ENCODE results near the gene SHC1.
A peak's percentile ranks its signal among the peaks of the same experiment; 100 is the strongest.

SHC1 gene

DNA sequence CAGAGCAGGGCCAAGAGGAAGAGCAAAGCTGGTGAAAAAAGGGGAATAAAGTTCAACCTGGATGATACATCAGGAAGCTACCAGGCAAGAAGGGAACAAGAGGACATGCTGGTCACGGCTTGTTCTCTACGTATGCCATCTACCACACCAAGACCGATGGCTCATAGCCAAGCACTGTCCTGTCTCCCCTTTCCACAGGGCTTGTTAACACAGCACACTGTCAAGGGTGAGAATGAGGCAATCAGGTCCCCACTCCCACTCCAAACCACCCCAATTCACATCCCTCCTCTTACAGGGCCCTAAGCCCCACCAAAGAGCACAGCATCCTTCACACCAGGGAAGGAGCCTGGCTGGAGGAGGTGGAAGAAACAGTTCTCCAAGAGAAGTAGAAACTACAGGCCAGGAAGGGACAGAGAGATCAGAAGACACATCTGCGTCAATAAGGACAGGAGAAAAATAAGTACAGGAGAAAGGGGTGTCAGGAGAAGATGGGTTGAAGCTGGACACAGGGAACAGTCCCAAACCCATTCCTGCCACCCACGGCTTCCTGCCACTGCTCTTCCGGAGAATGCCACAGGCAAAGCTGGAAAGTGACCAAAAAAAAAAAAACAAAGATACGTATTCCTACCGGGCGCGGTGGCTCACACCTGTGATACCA is 923 bp upstream of the SHC1 start:
- no peak for DNase-seq

DNA sequence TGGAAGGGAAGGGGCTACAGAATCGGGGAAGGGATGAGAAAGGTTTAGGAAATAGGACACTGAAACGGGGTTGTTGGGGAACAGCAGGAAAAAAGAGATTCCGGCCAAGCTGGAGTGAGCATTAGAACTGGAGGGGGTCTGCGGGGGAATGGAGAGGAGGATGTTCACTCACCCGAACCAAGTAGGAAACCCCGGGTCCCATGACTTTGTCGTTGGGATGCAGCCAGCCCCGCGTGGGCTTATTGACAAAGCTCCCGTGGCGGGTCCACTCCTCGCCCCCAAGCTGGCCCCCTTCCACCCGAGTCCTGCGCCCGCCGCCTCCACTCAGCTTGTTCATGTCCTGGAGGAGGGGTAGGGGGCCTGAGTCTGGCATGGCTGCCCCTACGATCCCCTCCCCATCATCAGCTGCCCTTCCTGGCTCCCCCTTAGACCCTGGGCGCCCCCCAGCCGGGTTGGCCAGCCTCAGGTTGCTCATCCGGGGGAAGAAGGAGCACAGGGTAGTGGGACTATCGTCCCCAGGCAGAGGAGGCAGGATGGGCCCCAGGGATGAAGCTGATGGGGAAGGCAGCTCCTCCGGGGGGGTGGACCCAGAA is 591 bp downstream of the SHC1 start:
- DNase-seq = no peak

DNA sequence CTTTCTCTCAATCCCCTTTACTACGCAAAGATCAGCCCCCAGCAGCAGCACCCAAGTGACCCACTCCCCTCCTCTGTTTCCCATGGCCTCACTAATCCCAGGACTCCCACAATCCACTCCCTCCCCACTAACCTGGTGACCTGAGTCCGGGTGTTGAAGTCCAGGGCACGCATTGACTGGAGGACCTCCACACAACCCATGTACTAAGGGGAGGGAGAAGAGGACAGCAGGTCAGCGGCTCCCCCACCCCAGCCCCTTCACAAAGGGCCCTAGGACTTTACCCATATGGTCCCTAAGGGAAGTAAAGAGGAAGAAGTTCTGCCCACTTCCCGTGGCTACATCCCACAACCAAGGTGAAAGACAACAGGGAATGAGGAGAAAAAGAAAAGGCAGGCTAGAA is 1.3 kb downstream of the SHC1 start:
- no peak for DNase-seq

- peak; percentile 25 for DNase-seq
Measured at GRCh38 chr1:154968731-154969130, 1.8 kb downstream of the SHC1 start.

- no peak for DNase-seq
Measured at GRCh38 chr1:154967331-154967950, 3.1 kb downstream of the SHC1 start.

GRCh38 chr1:154966111-154966510 is 4.4 kb downstream of the SHC1 start:
- no peak for DNase-seq

- no peak for DNase-seq
Measured at GRCh38 chr1:154964359-154964758, 6.2 kb downstream of the SHC1 start.

DNA sequence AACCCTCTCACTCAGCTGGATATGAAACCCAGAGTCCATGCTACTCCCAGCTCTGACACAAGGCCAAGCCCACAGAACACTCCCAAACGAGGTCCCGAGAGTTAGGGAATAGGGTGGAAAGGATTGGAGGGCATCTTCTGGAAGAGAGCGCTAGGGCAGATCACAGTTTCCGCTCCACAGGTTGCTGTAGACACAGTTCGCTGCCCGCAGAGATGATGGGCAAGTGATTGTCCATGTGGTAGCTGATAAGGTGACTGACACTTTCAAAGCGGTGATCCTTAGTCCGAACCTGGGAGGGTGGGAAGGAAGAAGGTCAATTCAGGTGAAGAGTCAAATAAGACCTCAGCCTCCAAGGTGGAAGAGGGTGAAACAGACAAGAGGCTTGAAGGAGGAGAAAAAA is 6.9 kb downstream of the SHC1 start:
- DNase-seq = no peak

GRCh38 chr1:154962795-154963330 is 7.7 kb downstream of the SHC1 start:
- no peak for DNase-seq

DNA sequence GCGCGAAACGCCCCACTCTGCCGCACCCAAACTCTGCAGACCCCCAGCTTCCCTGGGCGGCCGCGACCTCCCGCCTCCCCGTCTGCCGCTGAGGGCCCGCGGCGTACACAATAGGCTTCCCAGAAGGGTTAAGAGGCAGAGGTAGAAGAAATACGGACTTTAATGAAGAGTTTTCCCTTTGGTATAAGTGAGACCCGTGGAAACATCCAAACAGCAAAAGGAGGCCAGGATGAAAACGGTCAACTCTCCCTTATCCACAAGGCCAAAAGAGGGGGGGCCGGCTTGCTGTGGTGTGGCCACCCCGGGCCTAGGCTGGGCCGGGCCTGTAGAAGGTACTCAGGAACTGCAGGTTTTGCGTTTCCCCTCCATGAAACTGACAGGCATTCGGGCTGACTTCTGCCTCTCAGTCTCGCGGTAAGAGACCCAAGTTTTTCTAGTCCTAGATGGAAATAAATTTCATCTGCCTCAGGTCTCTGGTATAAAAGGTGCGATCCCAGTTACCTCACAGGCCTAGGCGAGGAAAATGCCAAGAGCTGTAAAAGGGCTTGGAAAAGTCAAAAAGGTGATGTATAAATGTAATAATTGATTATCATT is 8.3 kb downstream of the SHC1 start:
- peak; percentile 68 for DNase-seq

- DNase-seq = peak; percentile 90
Measured at GRCh38 chr1:154961207-154962155, 9.1 kb downstream of the SHC1 start, which contains the start of gene PYGO2. PYGO2 (minus strand) TSS chr1:154961782; CDS start chr1:154961576, 206 bp downstream.

DNA sequence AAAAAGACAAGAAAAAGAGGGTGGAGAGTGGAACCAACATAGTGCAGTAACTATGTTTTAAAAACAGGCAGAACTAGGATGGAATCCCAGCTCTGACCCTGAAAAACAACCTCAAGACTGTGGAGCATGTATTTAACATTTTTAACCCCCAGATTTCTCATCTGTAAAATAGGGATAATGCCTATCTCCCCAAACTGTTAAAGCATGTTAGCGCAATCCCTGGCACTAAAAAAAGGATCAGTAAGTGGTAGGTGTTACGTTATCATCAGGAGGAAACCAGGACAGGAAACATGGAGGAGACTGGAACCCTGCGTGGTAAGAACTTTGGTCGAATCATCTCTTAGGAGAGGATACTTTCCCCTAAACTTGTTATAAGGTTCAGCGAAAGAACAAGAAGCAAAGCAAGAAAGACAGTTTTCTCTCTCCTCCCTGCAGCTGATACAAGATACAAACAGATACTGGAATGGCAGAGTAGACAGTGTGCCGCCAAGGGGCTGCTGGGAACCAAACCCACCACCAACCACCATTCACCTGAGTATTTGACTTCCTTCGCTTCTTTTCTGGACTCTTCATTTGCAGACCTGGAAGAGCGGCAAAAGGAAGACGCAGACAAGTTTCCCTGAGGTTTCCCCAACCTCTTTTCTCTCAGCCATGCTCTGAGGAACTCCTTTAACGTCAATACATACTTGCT is 10.0 kb downstream of the SHC1 start:
- DNase-seq = no peak

- DNase-seq = no peak
Measured at GRCh38 chr1:154959426-154959780, 11.1 kb downstream of the SHC1 start.

GRCh38 chr1:154958681-154959425 is 11.7 kb downstream of the SHC1 start:
- DNase-seq = no peak

GRCh38 chr1:154958036-154958435 is 12.5 kb downstream of the SHC1 start:
- no peak for DNase-seq

DNA sequence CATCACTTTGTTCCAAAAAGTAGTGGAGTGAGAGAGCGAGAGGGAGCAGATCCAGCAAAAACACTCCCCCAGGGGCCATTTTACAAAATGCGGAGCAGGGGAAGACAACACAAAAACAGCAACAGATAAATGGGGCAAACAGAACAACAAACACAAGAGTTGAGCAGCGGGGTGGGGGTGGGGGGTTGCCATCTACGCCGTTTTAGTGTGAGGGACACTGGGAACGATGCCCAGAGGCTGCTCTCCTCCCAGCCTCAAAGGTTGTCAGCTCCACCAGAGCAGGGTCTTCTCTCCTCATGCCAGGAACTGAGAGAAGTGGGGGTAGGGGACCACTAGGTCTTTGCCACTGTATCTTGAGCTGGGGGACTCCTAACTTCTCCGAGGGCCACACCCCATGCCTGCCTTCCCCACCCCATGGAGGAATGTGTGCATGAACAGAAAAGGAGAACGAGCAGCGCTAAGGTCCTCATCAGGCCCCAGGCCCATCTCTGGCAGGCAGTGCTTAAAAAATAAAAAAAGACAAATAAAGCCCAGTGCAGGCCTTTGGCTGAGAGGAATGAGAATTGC is 13.4 kb downstream of the SHC1 start:
- DNase-seq = no peak

GRCh38 chr1:154956544-154956941 is 14.0 kb downstream of the SHC1 start:
- DNase-seq = peak; percentile 42

- DNase-seq = peak; percentile 95
Measured at GRCh38 chr1:154955718-154956543, 14.6 kb downstream of the SHC1 start, which contains the start of gene PBXIP1. PBXIP1 (minus strand) TSS chr1:154956099; CDS start chr1:154953721, 2,378 bp downstream.

DNA sequence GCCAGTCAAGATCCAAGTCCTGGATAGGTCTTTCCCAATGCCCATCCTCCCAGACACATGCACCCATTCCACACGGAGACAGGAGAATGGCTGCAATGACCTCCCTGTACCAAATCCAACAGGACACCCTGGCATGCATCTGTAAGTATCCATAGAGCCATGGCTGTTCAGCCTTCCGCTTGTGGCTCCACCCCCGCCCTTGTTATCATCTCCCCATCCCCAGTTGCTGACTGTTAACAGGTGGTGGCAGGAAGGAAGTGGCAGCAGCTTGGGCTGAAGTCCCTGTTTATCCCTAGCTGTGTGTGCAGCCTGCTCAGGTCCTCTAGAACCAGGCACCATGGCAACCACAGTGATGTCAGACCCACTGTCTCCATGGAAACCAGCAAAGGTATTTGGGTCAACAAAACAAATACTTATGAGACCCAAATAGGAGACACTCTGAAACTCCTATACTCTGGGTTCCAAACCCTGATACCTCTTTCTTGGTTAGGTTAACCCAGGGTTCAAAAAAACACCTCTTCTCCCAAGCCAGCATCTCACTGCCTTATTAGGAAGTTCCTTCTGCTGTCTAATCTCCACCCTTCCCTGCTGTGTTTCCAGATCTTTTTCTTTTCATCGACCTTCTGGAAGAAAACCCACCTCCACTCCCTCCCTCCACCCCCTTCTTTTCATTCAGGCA is 15.4 kb downstream of the SHC1 start:
- DNase-seq = peak; percentile 99

All from DMS53 (cell line).